ENCODE results near the gene KLHL17. TPM values are rescaled to one million over a fixed set of nuclear protein-coding genes. Genes with fewer than 3 reads are reported as not detected.

KLHL17 gene
- total RNA-seq, 3 donors from 2014 or later (not counting 1 experiment from before 2014, with no cell fraction given) = 17.8 to 33.5 (median 22.4) TPM

- WGBS (ENCODE audit: insufficient coverage) = 59% methylated on average over 26 of the region's 26 CpGs
- H3K4me1 Mint-ChIP-seq = no peaks in the 10 kb centered on the region
- Histone ChIP-seq H3K4me1 (ENCODE audit: control insufficient read depth, insufficient read depth, low read length) (peaks cover 30% of the 10 kb centered on the region), H3K27me3 (ENCODE audit: control insufficient read depth, insufficient read depth, low read length) (peaks cover 4% of the 10 kb centered on the region), H3K27ac (ENCODE audit: low read length) (no peak overlapping the region), H3K4me3 (ENCODE audit: low read length) (no peak overlapping the region), H3K36me3 (ENCODE audit: control insufficient read depth, insufficient read depth, low read length) (no peaks in the 10 kb centered on the region), H3K9me3 (ENCODE audit: control insufficient read depth, insufficient read depth, low read length) (no peaks in the 10 kb centered on the region)
- H3K4me3 Mint-ChIP-seq = peak overlapping the region; percentile 63
- DNase-seq (no peak), ATAC-seq (no peak)
- intact Hi-C loops (cut with micrococcal nuclease) = no loop called here
- TF ChIP-seq, protein P1, sequence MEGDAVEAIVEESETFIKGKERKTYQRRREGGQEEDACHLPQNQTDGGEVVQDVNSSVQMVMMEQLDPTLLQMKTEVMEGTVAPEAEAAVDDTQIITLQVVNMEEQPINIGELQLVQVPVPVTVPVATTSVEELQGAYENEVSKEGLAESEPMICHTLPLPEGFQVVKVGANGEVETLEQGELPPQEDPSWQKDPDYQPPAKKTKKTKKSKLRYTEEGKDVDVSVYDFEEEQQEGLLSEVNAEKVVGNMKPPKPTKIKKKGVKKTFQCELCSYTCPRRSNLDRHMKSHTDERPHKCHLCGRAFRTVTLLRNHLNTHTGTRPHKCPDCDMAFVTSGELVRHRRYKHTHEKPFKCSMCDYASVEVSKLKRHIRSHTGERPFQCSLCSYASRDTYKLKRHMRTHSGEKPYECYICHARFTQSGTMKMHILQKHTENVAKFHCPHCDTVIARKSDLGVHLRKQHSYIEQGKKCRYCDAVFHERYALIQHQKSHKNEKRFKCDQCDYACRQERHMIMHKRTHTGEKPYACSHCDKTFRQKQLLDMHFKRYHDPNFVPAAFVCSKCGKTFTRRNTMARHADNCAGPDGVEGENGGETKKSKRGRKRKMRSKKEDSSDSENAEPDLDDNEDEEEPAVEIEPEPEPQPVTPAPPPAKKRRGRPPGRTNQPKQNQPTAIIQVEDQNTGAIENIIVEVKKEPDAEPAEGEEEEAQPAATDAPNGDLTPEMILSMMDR (IDR thresholded peaks at IDR 0.05) = no peak
- no peaks in the 10 kb centered on the region for H3K9me3 Mint-ChIP-seq
- no peak overlapping the region for H3K27ac Mint-ChIP-seq
- peaks cover 0 to 10% of the 10 kb centered on the region in 2 donors for H3K27me3 Mint-ChIP-seq (ENCODE audit: low read depth in 2 of 2)
- H3K36me3 Mint-ChIP-seq = no peaks in the 10 kb centered on the region
Measured at GRCh38 chr1:965526-966134, 5.2 kb downstream of the KLHL17 start.

- H3K4me3 ChIP-seq (ENCODE audit: low read length) = peak within 1 kb of the TSS; percentile 65
- WGBS (ENCODE audit: insufficient coverage) = 2% methylated on average over 31 of the region's 31 CpGs
- H3K27ac Mint-ChIP-seq = peak within 1 kb of the TSS in 1 of 2 donors; percentile 76
Measured at GRCh38 chr1:966135-966703, 5.8 kb downstream of the KLHL17 start, which contains the start of gene PLEKHN1. TSS of gene PLEKHN1 (plus strand) at chr1:966482. CDS start at chr1:966532, 50 bp downstream.

DNA sequence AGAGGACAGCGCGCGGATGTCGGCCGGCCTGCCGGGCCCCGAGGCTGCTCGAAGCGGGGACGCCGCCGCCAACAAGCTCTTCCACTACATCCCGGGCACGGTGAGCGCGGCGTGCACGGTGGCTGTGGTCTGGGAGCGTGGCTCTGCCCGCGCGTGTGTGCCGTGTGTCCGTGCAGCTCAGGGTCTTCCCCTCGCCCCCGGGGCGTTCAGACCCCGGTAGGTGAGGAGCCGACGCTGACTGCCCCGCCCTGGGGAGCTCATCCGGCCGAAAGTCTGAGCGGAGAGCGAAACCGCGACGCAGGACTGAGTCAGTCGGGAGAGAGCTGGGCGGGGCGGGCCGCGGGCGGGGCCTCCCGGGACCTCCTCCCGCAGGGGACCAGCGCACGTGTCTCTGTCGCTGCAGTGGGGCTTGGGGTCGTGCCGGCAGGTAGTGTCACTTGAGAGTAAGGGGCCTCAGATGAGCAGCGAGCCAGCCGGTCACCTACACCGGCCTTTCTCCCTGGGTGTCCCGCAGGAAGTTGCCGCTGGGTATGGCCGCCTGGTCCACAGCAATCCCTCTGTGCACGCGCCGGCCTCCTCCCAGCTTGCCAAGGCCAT is 6.4 kb downstream of the KLHL17 start:
- intact Hi-C loops (cut with micrococcal nuclease) = no loop called here
- WGBS (ENCODE audit: insufficient coverage) = under 1% methylated on average over 60 of the region's 60 CpGs
- H3K4me3 ChIP-seq (ENCODE audit: low read length) = peak overlapping the region; percentile 65

More at GRCh38 chr1:966135-966703, 5.8 kb downstream of the KLHL17 start, which contains the start of gene PLEKHN1:
- intact Hi-C loops (cut with micrococcal nuclease) = no loop called here
- TF ChIP-seq, protein P1 (IDR thresholded peaks at IDR 0.05) = no peak
- Histone ChIP-seq H3K4me1 (ENCODE audit: control insufficient read depth, insufficient read depth, low read length) (peaks cover 29% of the 10 kb centered on the region), H3K27me3 (ENCODE audit: control insufficient read depth, insufficient read depth, low read length) (peaks cover 5% of the 10 kb centered on the region), H3K27ac (ENCODE audit: low read length) (peak within 1 kb of the TSS; percentile 55), H3K9me3 (ENCODE audit: control insufficient read depth, insufficient read depth, low read length) (no peaks in the 10 kb centered on the region), H3K36me3 (ENCODE audit: control insufficient read depth, insufficient read depth, low read length) (no peaks in the 10 kb centered on the region)
- DNase-seq = peak in 1 of 2 donors; percentile 34
- ATAC-seq = peak in 2 of 3 donors; percentile 41 to 47
- no peaks in the 10 kb centered on the region for H3K9me3 Mint-ChIP-seq
- no peaks in the 10 kb centered on the region for H3K36me3 Mint-ChIP-seq
- H3K4me3 Mint-ChIP-seq = peak within 1 kb of the TSS; percentile 84
- H3K27me3 Mint-ChIP-seq (ENCODE audit: low read depth in 2 of 2) = peaks cover 0 to 10% of the 10 kb centered on the region in 2 donors
- no peaks in the 10 kb centered on the region for H3K4me1 Mint-ChIP-seq

More for the DNA sequence above, 6.4 kb downstream of the KLHL17 start:
- TF ChIP-seq, protein P1 (IDR thresholded peaks at IDR 0.05) = no peak
- Mint-ChIP-seq H3K9me3 (no peaks in the 10 kb centered on the region), H3K4me1 (no peaks in the 10 kb centered on the region), H3K36me3 (no peaks in the 10 kb centered on the region), H3K27ac (peak overlapping the region in 1 of 2 donors; percentile 76), H3K4me3 (peak overlapping the region; percentile 84), H3K27me3 (ENCODE audit: low read depth in 2 of 2) (peaks cover 0 to 10% of the 10 kb centered on the region in 2 donors)
- Histone ChIP-seq H3K9me3 (ENCODE audit: control insufficient read depth, insufficient read depth, low read length) (no peaks in the 10 kb centered on the region), H3K36me3 (ENCODE audit: control insufficient read depth, insufficient read depth, low read length) (no peaks in the 10 kb centered on the region), H3K27ac (ENCODE audit: low read length) (peak overlapping the region; percentile 55), H3K27me3 (ENCODE audit: control insufficient read depth, insufficient read depth, low read length) (peaks cover 9% of the 10 kb centered on the region), H3K4me1 (ENCODE audit: control insufficient read depth, insufficient read depth, low read length) (peaks cover 23% of the 10 kb centered on the region)
- peak; percentile 74 to 92 (median 83) for ATAC-seq
- peak; percentile 63 to 82 for DNase-seq

All from natural killer cell (primary cell).